NCI-H1694 (cell line): Measurements from ENCODE around the gene CSF1.

Source experiments
- DNase-seq: peaks from one replicate; lab custom pipeline; 2025; lab: John Stamatoyannopoulos, UW

Gene CSF1

GRCh38 chr1:109883248-109883955 is 27.2 kb upstream of the CSF1 start:
- DNase-seq = no peak

- DNase-seq = no peak
Measured at GRCh38 chr1:109884242-109884891, 26.3 kb upstream of the CSF1 start.

DNA sequence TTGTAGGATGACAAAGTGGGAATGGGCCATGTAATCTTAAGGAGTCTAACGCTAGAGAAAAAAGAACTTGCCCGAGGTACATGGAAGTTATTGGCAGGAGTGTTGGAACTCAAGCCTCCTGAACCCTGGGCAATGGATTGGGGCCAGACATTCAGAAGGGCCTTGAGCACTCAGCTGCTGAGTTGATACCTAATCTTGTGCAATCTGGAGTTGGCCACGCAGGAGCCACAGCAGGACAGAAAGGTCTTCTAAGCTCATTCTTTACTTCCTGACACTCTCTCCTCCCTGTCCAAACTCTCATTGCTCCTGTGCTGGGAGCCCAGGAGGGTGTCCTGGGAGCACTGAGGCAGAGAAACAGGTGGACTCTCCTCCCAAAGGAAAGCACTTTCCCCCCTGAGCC is 25.1 kb upstream of the CSF1 start:
- DNase-seq = no peak

- DNase-seq = no peak
Measured at GRCh38 chr1:109886827-109887226, 23.8 kb upstream of the CSF1 start.

GRCh38 chr1:109887271-109887670 is 23.4 kb upstream of the CSF1 start:
- no peak for DNase-seq

DNA sequence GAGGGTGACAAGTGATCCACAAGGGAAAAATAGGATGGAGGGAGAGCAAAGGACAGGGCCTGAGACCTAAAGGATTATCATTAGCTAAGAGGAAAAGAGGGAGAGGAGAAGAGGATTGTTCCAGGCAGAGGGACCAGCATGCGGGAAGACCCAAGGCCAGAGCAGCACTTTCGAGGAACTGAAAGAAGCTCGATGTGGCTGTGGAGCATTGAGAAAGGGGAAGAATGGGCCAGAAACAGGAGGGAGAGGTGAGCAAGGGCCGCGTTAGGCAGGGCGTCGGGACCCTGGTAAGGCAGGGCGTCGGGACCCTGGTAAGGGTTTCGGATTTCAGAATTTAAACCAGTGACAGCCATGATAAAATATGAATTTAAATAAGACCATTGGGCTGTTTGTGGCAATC is 22.8 kb upstream of the CSF1 start:
- DNase-seq = no peak

DNA sequence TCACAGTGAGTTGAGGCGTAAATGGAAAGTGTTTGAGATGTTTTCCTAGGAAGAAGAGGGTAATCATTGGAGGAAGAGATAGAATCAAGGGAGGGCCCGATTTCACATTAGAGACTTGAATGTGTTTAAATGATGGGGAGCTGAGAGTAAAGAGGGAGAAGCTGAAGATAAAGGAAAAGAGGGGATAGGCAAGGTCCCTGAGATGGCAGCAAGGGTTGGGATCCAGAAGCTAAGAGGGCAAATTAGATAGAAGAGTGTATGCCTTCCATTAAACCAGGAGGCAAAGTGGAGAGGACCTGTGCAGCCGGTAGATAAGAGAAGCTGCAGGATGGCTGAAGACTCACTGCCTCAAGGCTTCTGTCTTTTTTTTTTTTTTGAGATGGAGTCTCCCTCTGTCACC is 21.6 kb upstream of the CSF1 start:
- no peak for DNase-seq

GRCh38 chr1:109890115-109890953 is 20.3 kb upstream of the CSF1 start:
- no peak for DNase-seq

DNA sequence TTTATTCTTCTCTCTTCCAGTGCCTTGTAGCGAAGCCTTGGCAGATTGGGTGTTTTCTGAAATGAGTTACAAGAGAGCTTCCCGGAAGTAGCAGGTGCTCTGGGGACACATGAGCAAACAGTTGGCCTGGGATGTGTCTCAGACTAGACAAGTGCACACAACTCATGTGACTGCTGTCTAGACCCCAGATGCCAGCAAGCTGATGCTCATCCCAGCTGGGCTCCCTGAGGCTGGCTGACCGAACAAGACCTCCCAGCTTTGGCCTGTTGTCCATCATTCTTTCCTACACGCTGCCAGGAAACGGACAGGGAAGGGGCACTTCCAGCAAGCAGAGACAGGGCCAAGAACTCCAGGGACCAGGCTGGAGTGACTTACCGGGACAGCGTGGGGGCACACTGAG is 18.7 kb upstream of the CSF1 start:
- DNase-seq = peak; percentile 23

GRCh38 chr1:109892561-109893368 is 17.9 kb upstream of the CSF1 start:
- DNase-seq = no peak

DNA sequence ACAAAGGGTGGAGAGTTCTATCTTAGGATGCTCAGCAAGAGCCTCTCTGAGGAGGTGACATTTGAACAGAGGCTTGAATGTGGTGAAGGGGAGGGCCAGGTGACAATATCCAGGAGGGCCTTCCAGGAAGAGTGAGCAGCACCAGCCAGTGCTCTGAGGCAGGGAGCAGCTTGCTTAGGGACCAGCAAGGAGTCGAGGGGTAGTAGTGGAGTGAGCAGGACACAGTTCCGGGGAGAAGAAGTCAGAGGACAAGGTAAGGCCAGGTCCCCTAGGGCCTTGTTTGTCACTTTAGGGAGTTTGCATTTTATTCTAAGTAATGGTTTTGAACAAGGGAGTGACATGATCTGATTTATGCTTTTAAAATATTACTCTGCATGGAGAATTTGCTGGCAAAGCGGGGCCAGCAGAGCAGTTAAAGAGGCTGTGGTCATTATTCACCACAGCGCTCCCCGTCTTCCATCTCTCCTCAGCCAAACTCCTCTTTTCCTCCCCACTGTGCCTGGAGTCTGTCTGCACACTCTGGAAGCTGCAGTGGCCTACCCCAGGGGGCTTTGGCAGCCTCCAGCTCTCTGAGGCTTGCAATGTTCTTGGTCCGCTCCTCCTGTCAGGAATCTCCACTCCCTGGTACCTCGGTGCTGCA is 17.0 kb upstream of the CSF1 start:
- no peak for DNase-seq

DNA sequence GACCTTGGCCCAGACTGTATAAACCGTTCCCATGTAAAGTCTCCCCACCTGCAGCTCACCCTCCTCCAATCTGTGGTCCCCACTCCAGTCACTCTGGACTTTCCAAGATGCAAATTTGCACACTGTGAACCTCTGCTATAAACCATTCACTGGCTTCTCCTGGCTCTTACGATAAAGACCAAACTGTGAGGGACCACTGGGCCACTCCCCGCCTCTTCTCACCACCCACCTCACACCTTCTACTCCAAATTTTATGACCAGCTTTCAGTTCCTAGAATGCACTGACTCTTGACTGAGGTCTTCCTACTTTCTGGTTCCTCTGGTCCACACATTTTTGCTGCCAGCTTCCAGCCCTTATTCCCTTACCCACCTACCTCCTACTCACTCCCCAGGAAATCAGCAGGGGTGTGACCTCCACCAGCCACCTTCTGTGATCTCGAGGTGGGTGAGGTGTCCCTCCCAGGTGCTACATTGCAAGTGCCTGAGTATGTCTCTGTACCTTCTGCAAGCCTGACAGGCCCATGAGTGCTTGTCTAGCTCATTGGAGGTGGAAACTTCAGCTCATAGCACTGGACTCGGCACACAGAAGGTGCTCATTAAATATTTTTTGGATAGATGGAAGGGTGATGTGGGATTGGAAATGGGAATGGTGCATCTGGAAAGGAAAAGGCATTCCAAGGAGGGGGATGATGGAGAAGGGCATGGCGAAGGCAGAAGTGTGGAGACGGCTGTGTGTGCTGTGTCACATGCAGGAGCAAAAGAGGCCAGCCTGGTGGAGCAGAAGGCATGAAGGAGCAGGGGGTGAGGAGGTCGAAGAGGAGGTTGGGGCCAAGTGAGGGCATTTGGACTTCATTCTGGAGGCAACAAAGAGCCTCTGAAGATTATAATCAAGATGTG is 15.6 kb upstream of the CSF1 start:
- no peak for DNase-seq

GRCh38 chr1:109895720-109896504 is 14.7 kb upstream of the CSF1 start:
- DNase-seq = no peak

DNA sequence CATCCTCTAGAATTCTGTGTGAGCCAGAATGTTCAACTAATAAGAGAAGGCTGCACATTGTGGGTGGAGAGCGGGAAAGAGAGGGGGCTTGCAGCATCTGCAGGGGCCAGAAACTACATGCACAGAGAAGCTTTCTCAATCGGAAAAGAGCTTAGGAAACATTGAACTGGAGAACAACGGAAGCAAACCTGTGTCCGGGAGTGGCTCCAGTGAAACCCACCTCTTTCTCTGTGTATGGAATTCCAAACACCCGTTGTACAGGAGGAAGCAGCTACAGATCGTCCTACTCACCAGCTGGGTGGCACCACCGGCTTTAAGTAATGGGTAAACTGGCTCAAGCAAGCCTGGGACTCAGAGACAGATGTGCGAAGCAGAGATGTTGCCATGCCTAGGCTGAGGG is 14.0 kb upstream of the CSF1 start:
- DNase-seq = no peak

DNA sequence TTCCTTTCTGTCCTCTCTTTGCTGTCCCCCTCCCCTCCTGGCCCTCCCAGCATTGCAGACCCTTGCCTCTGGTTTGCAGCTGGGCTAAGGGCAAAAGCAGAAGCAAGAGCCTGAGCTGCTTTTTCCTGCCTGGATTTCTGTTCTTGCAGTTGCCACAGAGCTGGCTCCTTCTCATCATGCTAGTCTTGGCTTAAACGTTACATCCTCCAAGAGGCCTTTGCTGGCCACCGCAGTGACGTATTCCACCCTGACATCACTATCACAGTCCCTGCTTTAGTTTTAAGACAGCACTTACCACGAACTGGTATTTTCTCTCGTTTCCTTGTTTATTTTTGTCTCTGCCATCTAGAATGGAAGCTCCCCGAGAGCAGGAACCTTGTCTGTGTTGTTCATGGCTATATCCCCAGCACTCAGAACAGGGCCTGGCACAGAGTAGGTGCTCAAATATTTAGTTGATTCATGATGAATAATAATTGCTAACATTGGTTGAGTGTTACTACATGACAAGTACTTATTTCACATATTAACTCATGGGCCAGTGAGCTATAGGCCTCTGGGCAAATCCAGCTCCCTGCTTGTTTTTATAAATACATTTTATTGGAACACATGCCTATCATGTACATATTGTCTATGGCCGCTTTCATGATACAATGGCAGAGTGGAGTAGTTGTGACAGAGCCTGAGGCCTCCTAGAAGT is 13.2 kb upstream of the CSF1 start:
- no peak for DNase-seq

GRCh38 chr1:109898842-109899241 is 11.8 kb upstream of the CSF1 start:
- no peak for DNase-seq

GRCh38 chr1:109901141-109901523 is 9.5 kb upstream of the CSF1 start:
- no peak for DNase-seq

DNA sequence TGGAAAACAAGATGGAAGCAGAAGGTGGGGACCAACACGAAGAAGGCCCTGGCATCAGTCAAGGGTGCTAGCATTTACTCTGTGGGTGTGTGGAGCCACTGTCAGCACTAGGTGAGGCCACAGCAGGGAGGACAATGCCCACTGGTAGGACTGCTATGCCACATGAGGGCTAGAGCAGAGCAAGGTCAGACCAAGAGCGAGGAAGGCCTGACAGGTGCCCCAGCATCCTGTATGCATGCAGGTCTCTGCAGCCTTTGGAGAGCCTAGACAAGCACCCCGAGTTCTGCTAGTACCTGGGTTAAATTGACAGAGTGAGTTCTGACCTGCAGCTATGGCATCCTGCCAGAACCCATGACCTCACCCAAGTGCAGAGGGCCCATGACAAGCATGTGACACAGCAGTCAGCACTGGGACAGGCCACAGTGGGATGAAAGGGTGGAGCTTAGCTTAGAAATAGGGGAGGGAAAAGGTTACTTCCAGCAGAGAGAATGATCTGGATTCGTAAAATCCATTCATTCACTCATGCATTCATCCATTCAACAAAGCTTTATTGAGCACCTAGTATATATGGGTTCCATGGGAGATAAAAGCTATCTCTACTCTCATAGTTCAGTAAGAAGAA is 9.0 kb upstream of the CSF1 start:
- DNase-seq = no peak
